D721Med (cell line): ENCODE data around the gene WWC2.

ENCODE experiments used
- DNase-seq: peaks from one replicate; pipeline ENCODE4 v3.0.0; 2011; ENCODE audit warnings: low spot score; ENCODE audit not compliant: insufficient read length
- FAIRE-seq: peaks from 2 replicates; lab custom pipeline; 2011; peaks lifted over from hg19 to GRCh38; lab: Jason Lieb, UNC
- TF ChIP-seq, protein P1 (sequence below): IDR thresholded peaks from 2 replicates; pipeline ENCODE4 v1.5.1; 2012; ENCODE audit warnings: mild to moderate bottlenecking, control low read depth; ENCODE audit not compliant: insufficient read depth; ENCODE audit errors: missing control alignments

WWC2 gene

GRCh38 chr4:183353557-183353956 is 254.5 kb downstream of the WWC2 start:
- TF ChIP-seq, protein P1, sequence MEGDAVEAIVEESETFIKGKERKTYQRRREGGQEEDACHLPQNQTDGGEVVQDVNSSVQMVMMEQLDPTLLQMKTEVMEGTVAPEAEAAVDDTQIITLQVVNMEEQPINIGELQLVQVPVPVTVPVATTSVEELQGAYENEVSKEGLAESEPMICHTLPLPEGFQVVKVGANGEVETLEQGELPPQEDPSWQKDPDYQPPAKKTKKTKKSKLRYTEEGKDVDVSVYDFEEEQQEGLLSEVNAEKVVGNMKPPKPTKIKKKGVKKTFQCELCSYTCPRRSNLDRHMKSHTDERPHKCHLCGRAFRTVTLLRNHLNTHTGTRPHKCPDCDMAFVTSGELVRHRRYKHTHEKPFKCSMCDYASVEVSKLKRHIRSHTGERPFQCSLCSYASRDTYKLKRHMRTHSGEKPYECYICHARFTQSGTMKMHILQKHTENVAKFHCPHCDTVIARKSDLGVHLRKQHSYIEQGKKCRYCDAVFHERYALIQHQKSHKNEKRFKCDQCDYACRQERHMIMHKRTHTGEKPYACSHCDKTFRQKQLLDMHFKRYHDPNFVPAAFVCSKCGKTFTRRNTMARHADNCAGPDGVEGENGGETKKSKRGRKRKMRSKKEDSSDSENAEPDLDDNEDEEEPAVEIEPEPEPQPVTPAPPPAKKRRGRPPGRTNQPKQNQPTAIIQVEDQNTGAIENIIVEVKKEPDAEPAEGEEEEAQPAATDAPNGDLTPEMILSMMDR = no peak
- no peak for FAIRE-seq
- DNase-seq = no peak

GRCh38 chr4:183354219-183354618 is 255.2 kb downstream of the WWC2 start:
- DNase-seq (no peak), FAIRE-seq (no peak)

DNA sequence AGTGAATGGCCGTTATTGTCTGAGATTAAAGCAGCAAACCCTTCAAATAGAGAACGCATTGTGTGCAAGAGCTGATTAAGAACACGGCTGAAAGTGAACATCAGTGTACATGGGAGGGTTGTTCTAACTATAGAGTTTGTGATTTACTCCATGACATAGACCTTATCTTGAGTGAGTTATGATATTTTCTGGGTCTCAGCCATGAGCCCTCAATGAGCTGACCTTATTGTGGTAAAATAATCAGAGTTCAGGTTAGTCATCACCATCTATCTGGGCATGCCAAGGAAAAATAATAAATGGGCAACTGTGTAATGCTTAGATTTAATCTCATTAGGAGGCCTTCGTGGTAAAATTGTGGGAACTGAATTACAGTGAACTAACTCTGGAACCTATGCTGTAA is 256.3 kb downstream of the WWC2 start:
- DNase-seq = no peak
- TF ChIP-seq, protein P1 = no peak
- FAIRE-seq = no peak

More at GRCh38 chr4:183354219-183354618, 255.2 kb downstream of the WWC2 start:
- TF ChIP-seq, protein P1 = no peak

- TF ChIP-seq, protein P1 = no peak
- DNase-seq (no peak), FAIRE-seq (no peak)
Measured at GRCh38 chr4:183356173-183356830, 257.2 kb downstream of the WWC2 start.

- DNase-seq = no peak
- no peak for FAIRE-seq
- TF ChIP-seq, protein P1 = no peak
Measured at GRCh38 chr4:183356931-183357675, 258.0 kb downstream of the WWC2 start.

GRCh38 chr4:183358215-183358755 is 259.2 kb downstream of the WWC2 start:
- DNase-seq (no peak), FAIRE-seq (no peak)
- TF ChIP-seq, protein P1 = no peak
